IPS-20b (cell line): ENCODE data around the gene GPC5.
"Not testable (repeated sequence)": the region's sequence is repeated elsewhere in the genome, so short reads cannot be mapped to it uniquely, and the experiment has no call there.

ENCODE experiments used
- H3K27ac ChIP-seq: one replicate; pipeline ENCODE4 v1.5.1; 2013; ENCODE audit warnings: low read length
- H3K27me3 ChIP-seq: 2 replicates; pipeline ENCODE4 v1.6.1; 2013; ENCODE audit warnings: mild to moderate bottlenecking, low read length, inconsistent platforms; ENCODE audit not compliant: insufficient read depth
- H3K36me3 ChIP-seq: 2 replicates; pipeline ENCODE4 v1.6.1; 2013; ENCODE audit warnings: low read depth, mild to moderate bottlenecking, inconsistent platforms, low read length, moderate library complexity; ENCODE audit not compliant: insufficient read depth
- H3K4me1 ChIP-seq: 2 replicates; pipeline ENCODE4 v1.6.1; 2013; ENCODE audit warnings: mild to moderate bottlenecking, control low read depth, inconsistent platforms, low read length, moderate library complexity; ENCODE audit not compliant: insufficient read depth
- H3K4me3 ChIP-seq: 2 replicates; pipeline ENCODE4 v1.5.1; 2013; ENCODE audit warnings: mild to moderate bottlenecking, low read length, inconsistent platforms
- H3K9ac ChIP-seq: 2 replicates; pipeline ENCODE4 v1.6.1; 2013; ENCODE audit warnings: low read depth, mild to moderate bottlenecking, inconsistent platforms, low read length, moderate library complexity
- H3K9me3 ChIP-seq: 2 replicates; pipeline ENCODE4 v1.6.1; 2013; ENCODE audit warnings: mild to moderate bottlenecking, low read depth, low read length, inconsistent platforms; ENCODE audit not compliant: insufficient read depth

GPC5 gene

DNA sequence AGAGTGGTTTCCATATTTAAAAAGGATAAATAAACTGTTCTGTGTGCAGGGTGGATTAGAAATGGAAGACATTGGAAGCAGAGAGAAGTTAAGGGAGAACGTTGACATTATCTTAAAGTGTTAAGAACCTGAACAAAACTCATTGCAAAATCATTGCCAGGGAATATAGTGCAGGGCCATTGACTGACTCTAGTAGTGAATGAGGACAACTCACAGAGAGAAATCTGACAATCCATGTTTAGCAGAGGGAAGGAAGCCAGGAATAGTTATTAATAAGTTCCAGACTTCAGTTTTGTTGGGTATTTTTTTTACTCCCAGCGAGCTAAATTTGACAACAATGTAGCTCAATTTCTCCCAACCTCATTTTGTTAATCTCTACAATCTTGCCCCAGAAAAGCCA, 1273.4 kb downstream of the GPC5 start:
- H3K27ac ChIP-seq: no peak overlapping the region
- H3K4me3 ChIP-seq: no peak overlapping the region
- H3K9me3 ChIP-seq: no peaks in the 10 kb centered on the region
- no peak overlapping the region for H3K9ac ChIP-seq
- no peaks in the 10 kb centered on the region for H3K4me1 ChIP-seq
- no peaks in the 10 kb centered on the region for H3K27me3 ChIP-seq
- no peaks in the 10 kb centered on the region for H3K36me3 ChIP-seq

GRCh38 chr13:92676246-92676645, 1277.8 kb downstream of the GPC5 start:
- no peaks in the 10 kb centered on the region for H3K36me3 ChIP-seq
- H3K27me3 ChIP-seq: no peaks in the 10 kb centered on the region
- H3K9me3 ChIP-seq: no peaks in the 10 kb centered on the region
- H3K27ac ChIP-seq: no peak overlapping the region
- H3K4me1 ChIP-seq: no peaks in the 10 kb centered on the region
- H3K9ac ChIP-seq: no peak overlapping the region
- H3K4me3 ChIP-seq: no peak overlapping the region

- H3K27me3 ChIP-seq: no peaks in the 10 kb centered on the region
- H3K9me3 ChIP-seq: no peaks in the 10 kb centered on the region
- no peak overlapping the region for H3K9ac ChIP-seq
- no peak overlapping the region for H3K4me3 ChIP-seq
- no peak overlapping the region for H3K27ac ChIP-seq
- H3K36me3 ChIP-seq: no peaks in the 10 kb centered on the region
- H3K4me1 ChIP-seq: no peaks in the 10 kb centered on the region
Observed at GRCh38 chr13:92677571-92677970, 1279.2 kb downstream of the GPC5 start.

DNA sequence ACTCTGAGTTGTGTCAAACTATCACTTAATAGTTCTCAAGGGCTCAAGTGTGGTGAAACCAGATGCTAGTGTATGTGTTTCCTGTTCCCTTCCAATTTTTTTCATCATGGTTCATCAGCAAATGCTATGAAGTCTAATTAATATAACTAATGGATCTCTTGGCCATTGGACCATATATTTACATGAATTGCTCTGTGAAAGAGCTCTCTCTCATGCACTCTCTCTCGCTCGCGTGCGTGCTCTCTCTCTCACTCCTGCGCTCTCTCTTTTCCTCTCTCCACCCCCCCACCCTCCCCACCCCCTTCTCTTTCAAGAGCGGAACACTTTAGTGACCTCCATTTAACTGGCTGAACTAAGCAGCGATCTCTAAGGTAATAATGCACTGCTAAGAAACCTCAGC, 1281.2 kb downstream of the GPC5 start:
- Histone ChIP-seq H3K27ac (no peak overlapping the region), H3K27me3 (no peaks in the 10 kb centered on the region), H3K36me3 (no peaks in the 10 kb centered on the region), H3K9me3 (no peaks in the 10 kb centered on the region), H3K4me3 (no peak overlapping the region), H3K9ac (no peak overlapping the region), H3K4me1 (no peaks in the 10 kb centered on the region)

- Histone ChIP-seq H3K27ac (no peak overlapping the region), H3K4me3 (no peak overlapping the region), H3K4me1 (no peaks in the 10 kb centered on the region), H3K36me3 (no peaks in the 10 kb centered on the region), H3K9me3 (no peaks in the 10 kb centered on the region), H3K9ac (no peak overlapping the region), H3K27me3 (no peaks in the 10 kb centered on the region)
Observed at GRCh38 chr13:92681239-92681638, 1282.8 kb downstream of the GPC5 start.

- H3K36me3 ChIP-seq: no peaks in the 10 kb centered on the region
- H3K27ac ChIP-seq: no peak overlapping the region
- no peaks in the 10 kb centered on the region for H3K9me3 ChIP-seq
- no peak overlapping the region for H3K9ac ChIP-seq
- no peaks in the 10 kb centered on the region for H3K4me1 ChIP-seq
- H3K4me3 ChIP-seq: no peak overlapping the region
- H3K27me3 ChIP-seq: no peaks in the 10 kb centered on the region
Observed at GRCh38 chr13:92682832-92683517, 1284.6 kb downstream of the GPC5 start.

- no peak overlapping the region for H3K9ac ChIP-seq
- H3K4me3 ChIP-seq: no peak overlapping the region
- no peak overlapping the region for H3K27ac ChIP-seq
- no peaks in the 10 kb centered on the region for H3K36me3 ChIP-seq
- no peaks in the 10 kb centered on the region for H3K27me3 ChIP-seq
- H3K4me1 ChIP-seq: no peaks in the 10 kb centered on the region
- peaks cover 5% of the 10 kb centered on the region for H3K9me3 ChIP-seq
Observed at GRCh38 chr13:92694047-92694446, 1295.6 kb downstream of the GPC5 start.

DNA sequence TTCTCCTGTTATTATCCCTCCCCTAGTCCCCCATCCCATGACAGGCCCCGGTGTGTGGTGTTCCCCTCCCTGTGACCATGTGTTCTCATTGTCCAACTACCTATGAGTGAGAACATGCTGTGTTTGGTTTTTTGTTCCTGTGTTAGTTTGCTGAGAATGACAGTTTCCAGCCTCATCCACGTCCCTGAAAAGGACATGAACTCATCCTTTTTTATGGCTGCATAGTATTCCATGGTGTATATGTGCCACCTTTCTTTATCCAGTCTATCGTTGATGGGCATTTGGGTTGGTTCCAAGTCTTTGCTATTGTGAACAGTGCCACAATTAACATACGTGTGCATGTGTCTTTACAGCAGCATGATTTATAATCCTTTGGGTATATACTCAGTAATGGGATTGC, 1297.4 kb downstream of the GPC5 start:
- H3K4me3 ChIP-seq, H3K27ac ChIP-seq, H3K36me3 ChIP-seq, H3K4me1 ChIP-seq, H3K27me3 ChIP-seq, H3K9ac ChIP-seq, H3K9me3 ChIP-seq: not testable (repeated sequence)

DNA sequence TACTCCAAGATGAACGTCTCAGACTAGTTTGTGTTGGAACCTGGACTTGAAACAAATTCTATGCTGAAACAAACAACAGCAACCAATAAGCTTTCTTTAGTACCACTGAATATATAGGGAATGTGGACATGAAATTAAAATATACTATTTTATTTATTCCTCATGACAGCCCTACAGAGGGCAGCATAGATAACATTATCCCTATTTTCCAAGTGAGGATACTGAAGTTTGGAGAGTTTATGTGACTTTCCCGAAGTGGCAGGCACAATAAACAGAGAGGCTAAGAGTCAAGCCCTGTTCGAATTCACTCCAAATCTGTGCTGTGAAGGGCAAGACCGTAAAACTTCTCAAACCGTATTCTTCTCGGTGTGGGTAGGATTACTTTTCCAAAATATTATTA, 1318.3 kb downstream of the GPC5 start:
- no peaks in the 10 kb centered on the region for H3K9me3 ChIP-seq
- H3K27me3 ChIP-seq: no peaks in the 10 kb centered on the region
- H3K27ac ChIP-seq: no peak overlapping the region
- no peak overlapping the region for H3K9ac ChIP-seq
- peaks cover 4% of the 10 kb centered on the region; the same call in 1 of the 2 replicates for H3K4me1 ChIP-seq
- no peaks in the 10 kb centered on the region for H3K36me3 ChIP-seq
- H3K4me3 ChIP-seq: no peak overlapping the region

DNA sequence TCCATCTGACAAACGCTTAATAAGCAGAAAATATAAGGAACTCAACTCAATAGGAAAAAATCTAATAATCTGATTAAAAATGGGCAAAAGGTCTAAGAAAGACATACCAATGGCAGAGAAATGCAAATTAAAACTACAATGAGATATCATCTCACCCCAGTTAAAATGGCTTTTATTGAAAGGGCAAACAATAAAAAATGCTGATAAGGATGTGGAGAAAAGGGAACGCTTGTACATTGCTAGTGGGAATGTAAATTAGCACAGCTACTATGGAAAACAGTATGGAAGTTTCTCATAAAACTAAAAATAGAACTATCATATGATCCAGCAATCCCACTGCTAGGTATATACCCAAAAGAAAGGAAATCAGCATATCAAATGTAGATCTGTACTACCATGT, 1319.4 kb downstream of the GPC5 start:
- Histone ChIP-seq H3K9me3 (no peaks in the 10 kb centered on the region), H3K27me3 (no peaks in the 10 kb centered on the region), H3K4me1 (peaks cover 4% of the 10 kb centered on the region; the same call in 1 of the 2 replicates), H3K9ac (no peak overlapping the region), H3K4me3 (no peak overlapping the region), H3K27ac (no peak overlapping the region), H3K36me3 (no peaks in the 10 kb centered on the region)

DNA sequence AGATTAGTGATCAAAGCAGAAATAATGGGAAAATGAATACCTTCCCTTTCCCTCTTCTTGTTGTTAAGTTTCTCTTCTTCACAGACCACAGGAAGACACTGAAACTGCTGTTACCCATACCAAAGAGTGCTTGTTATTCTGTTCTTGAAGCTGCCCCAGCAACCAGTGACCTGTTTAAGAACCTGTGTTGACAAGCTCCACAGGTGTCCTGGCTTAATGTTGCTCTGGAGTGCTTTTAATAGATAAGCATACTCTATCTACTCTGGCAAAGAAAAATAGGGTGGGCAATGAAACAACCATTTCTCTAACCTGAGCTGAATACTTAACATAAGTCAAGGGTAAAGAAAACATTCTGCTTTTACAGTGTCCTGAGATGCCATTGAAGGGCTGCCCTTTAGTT, 1321.4 kb downstream of the GPC5 start:
- no peaks in the 10 kb centered on the region for H3K36me3 ChIP-seq
- no peak overlapping the region for H3K9ac ChIP-seq
- H3K4me1 ChIP-seq: peaks cover 4% of the 10 kb centered on the region; the same call in 1 of the 2 replicates
- no peaks in the 10 kb centered on the region for H3K27me3 ChIP-seq
- no peaks in the 10 kb centered on the region for H3K9me3 ChIP-seq
- H3K27ac ChIP-seq: no peak overlapping the region
- no peak overlapping the region for H3K4me3 ChIP-seq

DNA sequence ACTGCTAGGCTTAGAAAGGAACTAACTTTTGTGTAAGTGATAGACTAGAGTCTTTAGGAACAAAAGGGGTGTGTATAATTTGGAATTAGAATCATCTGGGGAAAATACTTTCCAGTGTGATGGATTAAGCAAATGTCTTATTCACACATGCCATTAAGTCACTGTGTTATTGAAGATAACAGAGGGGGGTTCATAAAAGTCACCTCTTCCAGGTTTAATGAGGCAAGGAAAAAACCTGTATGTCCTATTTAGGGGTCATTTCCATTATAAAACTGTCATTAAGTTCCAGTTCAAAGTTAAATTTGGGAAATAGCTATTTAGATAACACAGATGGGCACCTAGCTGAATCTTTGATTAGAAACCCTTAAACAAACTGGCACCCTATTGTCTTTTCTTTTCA, 1323.2 kb downstream of the GPC5 start:
- H3K4me3 ChIP-seq: no peak overlapping the region
- no peaks in the 10 kb centered on the region for H3K27me3 ChIP-seq
- no peaks in the 10 kb centered on the region for H3K36me3 ChIP-seq
- H3K9me3 ChIP-seq: no peaks in the 10 kb centered on the region
- H3K4me1 ChIP-seq: peaks cover 4% of the 10 kb centered on the region; the same call in 1 of the 2 replicates
- H3K9ac ChIP-seq: no peak overlapping the region
- H3K27ac ChIP-seq: no peak overlapping the region
